HG02623 (cell line): ENCODE data around the gene NHEJ1.

Experiments used
- ATAC-seq: cut with Tn5 transposase; IDR thresholded peaks from one replicate; pipeline ENCODE4 v1.9.1; 2021; ENCODE audit warnings: moderate library complexity; ENCODE audit not compliant: unreplicated experiment

NHEJ1 gene

DNA sequence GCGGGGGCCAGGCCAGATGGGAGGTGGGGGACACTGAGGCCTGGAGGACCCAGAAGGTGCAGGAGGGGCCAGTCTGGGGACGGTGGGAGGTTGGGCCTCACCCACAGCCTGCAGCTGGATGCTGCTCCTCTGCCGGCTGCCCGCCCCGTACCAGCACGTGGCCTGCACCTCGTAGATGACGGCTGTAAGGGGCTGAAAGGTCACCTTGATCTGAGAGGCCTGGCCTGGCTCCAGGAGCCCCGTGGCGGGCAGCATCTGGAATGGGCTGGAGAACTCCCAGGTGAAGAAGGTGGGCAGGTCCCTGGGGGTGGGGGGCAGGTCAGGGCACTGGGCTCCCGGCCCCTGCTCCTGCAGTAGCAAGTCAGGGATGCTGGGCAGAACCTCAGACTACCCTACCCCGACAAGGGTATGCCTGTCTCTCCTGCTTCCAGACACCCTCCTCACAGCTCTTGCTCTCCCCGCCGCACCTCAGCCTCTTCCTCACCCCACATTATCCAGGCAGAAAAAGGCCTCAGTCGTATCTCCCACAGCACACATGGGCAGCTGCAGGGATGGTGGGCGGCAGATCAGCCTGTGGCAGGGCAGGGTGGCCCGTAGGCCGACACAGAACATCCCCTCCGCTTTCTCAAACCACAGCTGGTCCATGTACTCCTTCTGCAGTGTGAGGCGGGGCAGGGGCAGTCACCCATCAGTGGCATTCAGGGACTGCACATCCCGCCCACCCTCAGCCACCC, 129.4 kb downstream of the NHEJ1 start:
- ATAC-seq, result no peak

DNA sequence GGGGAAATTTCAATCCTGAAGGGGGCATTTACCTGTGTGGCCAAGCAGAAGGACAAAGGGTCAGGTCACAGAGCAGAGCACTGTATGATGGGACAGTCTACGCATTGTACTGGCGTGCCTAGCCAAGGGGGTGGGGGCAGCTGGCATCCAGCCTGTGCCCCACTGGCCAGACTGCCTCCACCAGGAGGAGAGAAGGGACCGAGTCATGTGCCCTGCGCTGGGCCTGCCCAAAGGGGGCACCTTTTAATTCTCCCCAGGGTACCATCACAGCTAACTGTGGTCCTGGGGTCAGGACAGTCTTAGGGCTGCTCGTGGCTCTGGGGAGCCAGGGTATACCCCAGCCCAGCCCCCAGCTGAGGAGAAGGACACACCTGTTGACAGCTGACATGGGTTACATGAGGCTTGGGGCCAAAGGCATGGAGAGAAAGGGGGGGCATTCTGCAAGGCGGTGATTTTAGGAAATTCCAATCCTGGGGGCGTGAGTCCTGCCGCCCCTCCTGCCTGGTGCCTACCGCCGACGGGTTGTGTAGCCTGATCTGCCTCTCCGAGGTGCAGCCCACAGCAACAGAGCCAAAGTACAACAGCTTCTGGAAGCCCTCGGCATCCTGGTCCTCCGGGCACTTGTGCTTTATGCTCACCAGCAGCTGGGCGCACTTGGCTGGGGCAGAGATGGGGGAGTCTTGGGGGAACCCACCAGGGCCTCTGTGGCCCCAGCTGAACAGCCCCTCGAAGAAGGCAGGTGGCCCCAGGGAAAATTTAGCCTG, 130.3 kb downstream of the NHEJ1 start:
- ATAC-seq, result no peak

DNA sequence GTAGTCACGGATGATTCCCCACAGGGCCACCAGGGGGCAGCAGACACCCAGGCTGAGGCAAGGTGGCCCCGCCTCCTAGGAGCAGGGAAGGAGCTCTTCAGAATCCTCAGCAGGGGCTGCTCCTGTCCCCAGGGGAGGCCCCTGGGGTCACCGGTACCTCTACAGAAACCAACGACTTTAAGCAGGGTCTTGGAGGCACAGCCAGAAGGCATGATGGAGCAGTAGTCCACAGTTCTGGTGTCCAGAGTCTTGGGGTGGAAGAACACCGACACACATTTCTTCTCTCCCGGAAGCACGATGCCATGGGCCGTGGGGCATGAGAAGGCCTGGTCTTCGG, 130.8 kb downstream of the NHEJ1 start:
- peak; percentile 72 for ATAC-seq

DNA sequence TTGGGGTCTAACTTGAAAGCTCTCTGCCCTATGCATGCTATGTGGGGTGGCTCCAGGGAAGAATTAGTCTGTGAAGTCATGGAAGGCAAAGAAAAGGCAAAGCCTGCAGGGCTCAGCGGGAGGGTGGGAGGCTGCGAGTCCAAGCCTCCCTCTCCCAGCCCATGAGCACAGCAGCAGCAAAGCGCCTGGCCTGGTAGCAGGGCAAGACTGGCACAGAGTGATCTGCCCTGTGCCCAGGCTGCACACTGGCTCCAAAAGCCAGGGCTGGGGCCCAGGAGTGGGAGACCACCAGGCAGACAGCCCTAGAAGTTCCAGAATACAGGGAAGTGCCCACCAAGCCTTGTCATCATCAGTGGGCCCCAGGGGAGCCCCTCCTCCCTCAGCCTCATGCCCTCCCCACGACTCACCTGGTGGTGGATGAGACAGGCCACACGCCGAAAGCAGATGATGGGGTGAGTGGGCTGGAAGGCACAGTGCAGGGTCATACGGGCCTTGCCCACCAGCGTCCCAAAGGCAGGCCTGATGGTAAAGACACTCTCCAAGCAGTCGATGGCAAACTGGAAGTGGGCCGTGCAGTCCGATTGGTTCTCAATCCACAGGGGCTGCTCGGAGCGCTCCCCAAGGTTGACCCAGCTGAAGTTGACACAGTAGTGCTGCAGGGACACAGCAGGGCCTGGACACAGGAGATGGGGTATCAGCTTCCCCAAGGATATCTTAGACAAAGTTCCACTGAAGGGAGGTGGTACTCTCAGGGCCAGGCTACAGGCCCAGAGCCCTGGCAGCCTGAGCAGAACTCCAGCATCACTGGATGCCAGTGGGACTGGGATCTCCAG, 131.4 kb downstream of the NHEJ1 start:
- ATAC-seq, result peak; percentile 14

DNA sequence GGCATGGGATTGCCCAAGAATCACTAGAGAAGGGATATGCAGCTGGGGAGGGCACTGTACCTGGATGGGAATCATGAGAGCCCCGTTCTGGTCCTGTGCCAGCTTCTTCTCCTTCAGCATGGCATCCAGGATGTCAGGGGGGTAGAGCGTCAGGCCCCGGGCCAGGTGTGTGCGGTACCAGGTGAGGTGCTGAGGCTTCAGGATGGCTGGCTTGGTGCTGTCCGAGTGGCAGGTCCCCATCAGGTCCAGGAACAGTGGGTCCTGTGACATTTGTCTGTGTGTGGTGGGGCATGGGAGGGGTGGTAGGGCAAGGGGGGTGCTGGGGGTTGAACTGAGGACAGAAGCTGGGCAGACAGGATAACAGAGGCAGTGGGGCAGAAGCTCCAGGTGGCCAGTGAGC, 132.5 kb downstream of the NHEJ1 start:
- no peak for ATAC-seq

DNA sequence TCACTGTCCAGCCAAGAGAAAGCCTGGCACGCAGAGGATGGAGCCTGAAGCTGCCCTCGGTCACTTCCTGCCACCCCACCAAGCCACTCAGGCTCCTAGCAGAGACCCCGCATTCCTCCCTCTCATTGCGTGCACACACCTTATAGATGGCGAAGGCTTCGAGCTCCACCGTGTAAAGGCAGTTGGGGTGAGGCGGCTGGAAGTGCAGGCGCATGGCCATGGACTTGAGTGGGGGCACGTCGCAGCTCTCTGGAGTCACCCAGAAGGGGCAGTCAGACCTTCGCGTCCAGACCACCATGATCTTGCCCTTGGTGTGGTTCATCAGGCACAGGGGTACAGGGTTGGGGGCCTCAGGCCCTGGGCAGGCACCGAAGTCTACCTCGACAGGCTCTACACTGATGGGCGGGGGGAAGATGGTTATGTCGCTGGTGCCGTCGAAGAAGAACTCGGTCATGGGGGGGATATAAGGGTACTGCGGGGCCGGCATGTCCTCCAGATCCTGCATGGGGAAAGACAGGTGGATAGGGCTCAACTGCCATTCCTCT, 133.0 kb downstream of the NHEJ1 start:
- ATAC-seq, result no peak

DNA sequence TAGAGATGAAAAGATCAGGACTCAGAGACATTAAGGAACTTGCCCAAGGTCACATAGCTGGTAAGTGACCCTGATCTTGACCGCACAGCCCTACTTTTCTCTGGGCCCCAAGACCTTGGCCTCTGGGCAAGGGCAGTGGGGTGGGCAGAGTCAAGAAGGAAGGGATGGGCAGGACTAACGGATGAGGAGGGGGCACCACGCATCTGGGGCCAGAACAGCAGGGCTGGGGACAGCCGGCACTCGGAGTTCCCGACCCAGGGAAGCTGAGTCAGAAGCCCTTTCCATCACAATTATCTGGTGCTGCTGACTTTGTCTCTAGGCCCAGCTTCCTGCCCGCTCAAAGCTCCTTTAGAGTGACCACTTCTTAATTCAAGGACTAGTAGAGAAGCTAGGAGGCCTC, 133.7 kb downstream of the NHEJ1 start:
- no peak for ATAC-seq

DNA sequence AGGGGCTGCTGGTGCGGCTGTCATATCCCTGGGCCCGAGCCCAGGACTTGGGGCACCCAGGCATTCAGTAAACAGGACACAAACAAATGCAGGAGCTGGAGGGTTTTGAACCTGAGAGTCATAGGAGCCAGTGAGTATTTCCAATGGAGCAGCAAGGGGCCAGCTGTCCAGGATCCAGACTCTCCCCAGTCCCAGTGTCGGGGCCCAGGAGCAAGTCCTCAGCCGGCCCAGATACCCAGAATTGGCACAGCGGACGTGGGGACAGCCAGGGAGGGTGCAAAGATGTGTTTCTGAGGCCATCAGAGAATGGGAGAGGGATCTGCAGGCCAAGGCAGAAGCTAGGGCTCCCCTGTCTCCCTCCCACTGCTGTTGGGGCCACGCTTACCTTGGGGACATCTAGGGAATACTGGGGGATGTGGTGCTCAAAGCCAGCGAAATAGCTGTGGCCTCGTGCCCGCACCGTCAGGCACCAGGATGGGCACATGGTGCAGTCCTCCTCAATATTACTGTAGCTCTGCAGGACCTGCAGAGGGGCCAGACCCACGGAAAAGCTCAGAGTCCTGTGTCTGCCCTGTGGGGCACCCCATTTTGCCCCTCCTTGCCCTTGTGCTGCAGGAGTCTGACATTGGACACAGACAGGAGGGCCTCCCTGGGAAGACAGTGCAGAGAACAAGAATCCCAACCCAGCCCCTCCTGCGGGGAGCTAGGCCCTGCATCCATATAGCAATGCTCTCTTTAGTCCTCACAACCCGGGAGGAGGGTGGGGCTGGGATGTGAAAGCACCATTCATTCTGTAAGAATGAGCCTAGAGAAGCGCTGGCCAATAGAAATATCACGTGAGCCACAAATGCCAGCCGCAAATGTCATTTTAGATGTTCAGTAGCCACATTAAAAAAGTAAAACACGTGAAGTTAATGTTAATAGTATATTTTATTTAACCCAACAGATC, 134.7 kb downstream of the NHEJ1 start:
- ATAC-seq, result no peak
